ENCODE measurements around the gene DNAH1.

- no peak for TF ChIP-seq CTCF (IDR thresholded peaks at IDR 0.05)
- no peak for TF ChIP-seq POLR2AphosphoS5 (IDR thresholded peaks at IDR 0.05)
Observed at GRCh38 chr3:52318186-52318816, 2.2 kb downstream of the DNAH1 start.
